SK-N-SH (cell line): ENCODE results near the gene RAD51B.

Experiments
- FOXM1 ChIP-seq: IDR thresholded peaks from 2 replicates; pipeline ENCODE4 v1.4.0; 2012; ENCODE audit warnings: low read depth, mild to moderate bottlenecking
- POLR2AphosphoS5 ChIP-seq: IDR thresholded peaks from 2 replicates; pipeline ENCODE4 v1.6.1; 2012; ENCODE audit warnings: low read depth, low read length
- RAD21 ChIP-seq: IDR thresholded peaks from 2 replicates; pipeline ENCODE4 v1.6.1; 2012; ENCODE audit warnings: mild to moderate bottlenecking, low read length
- TF ChIP-seq, protein P1 (sequence below): fragments of 200-600 bp; sonication (generic); IDR thresholded peaks from 2 replicates; pipeline ENCODE4 v1.6.1; 2017; ENCODE audit warnings: antibody characterized with exemption, mild to moderate bottlenecking, moderate library complexity
- TF ChIP-seq, protein P2 (sequence below): fragments of 150-350 bp; IDR thresholded peaks from 2 replicates; pipeline ENCODE4 v1.6.1; 2017; ENCODE audit warnings: antibody characterized with exemption, low read length, low read depth, borderline replicate concordance

DNA sequence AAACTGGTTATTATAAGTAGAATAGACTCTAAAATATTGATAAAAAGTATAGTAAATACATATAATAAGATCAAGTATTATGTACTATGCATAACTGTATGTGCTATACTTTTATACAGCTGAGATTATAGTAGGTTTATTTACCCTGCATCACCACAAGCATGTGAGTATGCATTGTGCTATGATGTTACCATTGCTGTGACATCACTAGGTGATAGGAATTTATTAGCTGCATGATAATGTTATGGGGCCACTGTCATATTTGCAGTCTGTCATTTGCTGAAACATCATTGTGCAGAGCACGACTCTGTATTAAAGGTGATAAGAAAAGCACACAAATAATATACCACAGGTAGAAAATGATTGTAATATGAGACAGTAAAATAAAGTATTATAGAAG is 587.7 kb downstream of the RAD51B start:
- TF ChIP-seq POLR2AphosphoS5 (no peak), FOXM1 (no peak), RAD21 (no peak)
- TF ChIP-seq, protein P1, sequence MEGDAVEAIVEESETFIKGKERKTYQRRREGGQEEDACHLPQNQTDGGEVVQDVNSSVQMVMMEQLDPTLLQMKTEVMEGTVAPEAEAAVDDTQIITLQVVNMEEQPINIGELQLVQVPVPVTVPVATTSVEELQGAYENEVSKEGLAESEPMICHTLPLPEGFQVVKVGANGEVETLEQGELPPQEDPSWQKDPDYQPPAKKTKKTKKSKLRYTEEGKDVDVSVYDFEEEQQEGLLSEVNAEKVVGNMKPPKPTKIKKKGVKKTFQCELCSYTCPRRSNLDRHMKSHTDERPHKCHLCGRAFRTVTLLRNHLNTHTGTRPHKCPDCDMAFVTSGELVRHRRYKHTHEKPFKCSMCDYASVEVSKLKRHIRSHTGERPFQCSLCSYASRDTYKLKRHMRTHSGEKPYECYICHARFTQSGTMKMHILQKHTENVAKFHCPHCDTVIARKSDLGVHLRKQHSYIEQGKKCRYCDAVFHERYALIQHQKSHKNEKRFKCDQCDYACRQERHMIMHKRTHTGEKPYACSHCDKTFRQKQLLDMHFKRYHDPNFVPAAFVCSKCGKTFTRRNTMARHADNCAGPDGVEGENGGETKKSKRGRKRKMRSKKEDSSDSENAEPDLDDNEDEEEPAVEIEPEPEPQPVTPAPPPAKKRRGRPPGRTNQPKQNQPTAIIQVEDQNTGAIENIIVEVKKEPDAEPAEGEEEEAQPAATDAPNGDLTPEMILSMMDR = no peak
- TF ChIP-seq, protein P2, sequence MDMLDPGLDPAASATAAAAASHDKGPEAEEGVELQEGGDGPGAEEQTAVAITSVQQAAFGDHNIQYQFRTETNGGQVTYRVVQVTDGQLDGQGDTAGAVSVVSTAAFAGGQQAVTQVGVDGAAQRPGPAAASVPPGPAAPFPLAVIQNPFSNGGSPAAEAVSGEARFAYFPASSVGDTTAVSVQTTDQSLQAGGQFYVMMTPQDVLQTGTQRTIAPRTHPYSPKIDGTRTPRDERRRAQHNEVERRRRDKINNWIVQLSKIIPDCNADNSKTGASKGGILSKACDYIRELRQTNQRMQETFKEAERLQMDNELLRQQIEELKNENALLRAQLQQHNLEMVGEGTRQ = no peak
